Effector memory CD4-positive, alpha-beta T cell (primary cell): ENCODE data around the gene GLS.

ENCODE experiments used
- DNase-seq, 3 donors: peaks; one replicate each; pipeline ENCODE4 v3.0.0-alpha.2; 2020
- H3K27ac ChIP-seq: 2 replicates; pipeline ENCODE4 v1.7.0; 2013; ENCODE audit warnings: mild to moderate bottlenecking, low read length, moderate library complexity; ENCODE audit not compliant: insufficient read depth, poor library complexity, severe bottlenecking
- H3K27me3 ChIP-seq: replicated peaks from 2 replicates; pipeline ENCODE4 v1.7.0; 2013; ENCODE audit warnings: mild to moderate bottlenecking, low read length; ENCODE audit not compliant: insufficient read depth, control insufficient read depth, poor library complexity, severe bottlenecking
- H3K36me3 ChIP-seq: 2 replicates; pipeline ENCODE4 v1.7.0; 2013; ENCODE audit warnings: mild to moderate bottlenecking, low read length, moderate library complexity; ENCODE audit not compliant: control insufficient read depth, insufficient read depth
- H3K4me1 ChIP-seq: 2 replicates; pipeline ENCODE4 v1.7.0; 2013; ENCODE audit warnings: low read length, mild to moderate bottlenecking; ENCODE audit not compliant: control insufficient read depth, insufficient read depth, poor library complexity, severe bottlenecking
- H3K4me3 ChIP-seq: 2 replicates; pipeline ENCODE4 v1.7.0; 2013; ENCODE audit warnings: low read length, low read depth, mild to moderate bottlenecking; ENCODE audit not compliant: insufficient read depth, poor library complexity, severe bottlenecking
- H3K9me3 ChIP-seq: 2 replicates; pipeline ENCODE4 v1.7.0; 2013; ENCODE audit warnings: mild to moderate bottlenecking, low read length, moderate library complexity; ENCODE audit not compliant: control insufficient read depth

The GLS gene

DNA sequence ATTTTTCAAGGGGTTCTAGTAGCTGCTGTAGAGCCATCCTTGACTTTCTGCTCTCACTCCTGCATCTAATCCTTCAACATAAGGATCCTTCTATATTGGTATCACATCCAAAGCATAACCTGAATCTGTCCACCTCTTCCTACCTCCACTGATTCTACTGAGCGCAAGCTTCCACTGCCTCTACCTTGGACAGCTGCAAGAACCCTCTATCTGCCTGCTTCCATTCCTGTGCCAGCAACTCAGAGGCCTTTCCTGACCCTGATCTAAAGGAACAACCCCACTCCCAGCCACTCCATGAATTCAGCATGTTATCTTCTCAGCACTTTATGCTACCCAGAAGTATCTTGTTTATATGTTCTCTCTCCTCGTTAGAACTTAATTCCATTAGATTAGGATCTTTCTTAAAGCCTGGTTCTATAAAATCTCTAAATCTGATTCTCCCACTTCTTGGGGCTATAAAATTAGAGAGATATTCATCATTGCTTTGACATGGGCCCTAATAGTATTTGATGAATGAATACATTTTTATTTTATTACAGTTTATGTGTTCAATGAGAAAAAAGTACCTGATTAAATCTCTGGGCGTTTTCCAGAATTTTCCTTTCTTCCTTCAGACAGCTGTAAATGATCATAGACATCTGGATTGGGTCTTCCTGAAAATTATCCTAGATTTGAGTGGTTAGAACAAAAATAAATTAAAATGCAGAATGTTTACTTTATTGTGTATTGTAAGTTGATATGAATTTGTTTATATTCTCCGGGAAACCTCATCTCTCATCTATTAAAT is 126.6 kb downstream of the GLS start:
- Histone ChIP-seq H3K9me3 (no peaks in the 10 kb centered on the region), H3K27ac (no peak overlapping the region), H3K4me1 (peaks cover 24% of the 10 kb centered on the region), H3K27me3 (no peaks in the 10 kb centered on the region), H3K36me3 (peaks cover 75% of the 10 kb centered on the region), H3K4me3 (no peak overlapping the region)
- no peak for DNase-seq

GRCh38 chr2:191008286-191008685 is 127.7 kb downstream of the GLS start:
- no peaks in the 10 kb centered on the region for H3K9me3 ChIP-seq
- H3K27me3 ChIP-seq = no peaks in the 10 kb centered on the region
- H3K27ac ChIP-seq = no peak overlapping the region
- no peak overlapping the region for H3K4me3 ChIP-seq
- H3K36me3 ChIP-seq = peaks cover 64% of the 10 kb centered on the region
- no peak for DNase-seq
- peaks cover 31% of the 10 kb centered on the region for H3K4me1 ChIP-seq

GRCh38 chr2:191009541-191010374 is 129.1 kb downstream of the GLS start:
- H3K27me3 ChIP-seq = no peaks in the 10 kb centered on the region
- peaks cover 36% of the 10 kb centered on the region for H3K4me1 ChIP-seq
- peaks cover 49% of the 10 kb centered on the region for H3K36me3 ChIP-seq
- DNase-seq = no peak
- H3K9me3 ChIP-seq = no peaks in the 10 kb centered on the region
- H3K27ac ChIP-seq = no peak overlapping the region
- no peak overlapping the region for H3K4me3 ChIP-seq

GRCh38 chr2:191010887-191011885 is 130.6 kb downstream of the GLS start:
- Histone ChIP-seq H3K27me3 (no peaks in the 10 kb centered on the region), H3K36me3 (peaks cover 35% of the 10 kb centered on the region), H3K9me3 (no peaks in the 10 kb centered on the region), H3K27ac (peak overlapping the region; percentile 7), H3K4me1 (peaks cover 39% of the 10 kb centered on the region), H3K4me3 (peak overlapping the region; percentile 100)
- no peak for DNase-seq

DNA sequence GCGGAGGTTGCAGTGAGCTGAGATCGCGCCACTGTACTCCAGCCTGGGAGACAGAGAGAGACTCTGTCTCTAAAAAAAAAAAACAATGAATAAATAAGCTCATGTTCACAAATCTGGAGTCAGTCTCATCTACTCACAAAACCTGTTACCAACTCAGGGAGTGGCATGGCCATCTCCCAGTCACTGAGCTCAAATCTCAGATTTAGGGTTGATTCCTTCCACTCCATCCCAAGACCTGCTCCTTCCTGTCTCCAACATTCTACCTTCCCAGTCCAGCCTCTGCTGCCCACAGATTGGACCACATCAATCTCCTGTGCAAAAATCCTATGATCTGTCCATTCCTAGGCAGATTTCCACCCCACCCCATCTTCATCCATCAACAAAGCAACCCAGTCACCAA is 131.7 kb downstream of the GLS start:
- DNase-seq = no peak
- H3K9me3 ChIP-seq = no peaks in the 10 kb centered on the region
- peaks cover 23% of the 10 kb centered on the region for H3K36me3 ChIP-seq
- peak overlapping the region; percentile 100 for H3K4me3 ChIP-seq
- peaks cover 39% of the 10 kb centered on the region for H3K4me1 ChIP-seq
- H3K27ac ChIP-seq = peak overlapping the region; percentile 91
- no peaks in the 10 kb centered on the region for H3K27me3 ChIP-seq

GRCh38 chr2:191012845-191013681 is 132.4 kb downstream of the GLS start:
- DNase-seq = no peak
- H3K4me1 ChIP-seq = peaks cover 39% of the 10 kb centered on the region

GRCh38 chr2:191013682-191013931 is 133.0 kb downstream of the GLS start:
- DNase-seq = no peak
- Histone ChIP-seq H3K27me3 (no peaks in the 10 kb centered on the region), H3K4me1 (peaks cover 35% of the 10 kb centered on the region), H3K4me3 (peak overlapping the region; percentile 100), H3K36me3 (peaks cover 12% of the 10 kb centered on the region), H3K27ac (peak overlapping the region; percentile 91), H3K9me3 (no peaks in the 10 kb centered on the region)

More at GRCh38 chr2:191012845-191013681, 132.4 kb downstream of the GLS start:
- H3K9me3 ChIP-seq = no peaks in the 10 kb centered on the region
- peaks cover 18% of the 10 kb centered on the region for H3K36me3 ChIP-seq
- peak overlapping the region; percentile 100 for H3K4me3 ChIP-seq
- H3K27me3 ChIP-seq = no peaks in the 10 kb centered on the region
- H3K27ac ChIP-seq = peak overlapping the region; percentile 91

DNA sequence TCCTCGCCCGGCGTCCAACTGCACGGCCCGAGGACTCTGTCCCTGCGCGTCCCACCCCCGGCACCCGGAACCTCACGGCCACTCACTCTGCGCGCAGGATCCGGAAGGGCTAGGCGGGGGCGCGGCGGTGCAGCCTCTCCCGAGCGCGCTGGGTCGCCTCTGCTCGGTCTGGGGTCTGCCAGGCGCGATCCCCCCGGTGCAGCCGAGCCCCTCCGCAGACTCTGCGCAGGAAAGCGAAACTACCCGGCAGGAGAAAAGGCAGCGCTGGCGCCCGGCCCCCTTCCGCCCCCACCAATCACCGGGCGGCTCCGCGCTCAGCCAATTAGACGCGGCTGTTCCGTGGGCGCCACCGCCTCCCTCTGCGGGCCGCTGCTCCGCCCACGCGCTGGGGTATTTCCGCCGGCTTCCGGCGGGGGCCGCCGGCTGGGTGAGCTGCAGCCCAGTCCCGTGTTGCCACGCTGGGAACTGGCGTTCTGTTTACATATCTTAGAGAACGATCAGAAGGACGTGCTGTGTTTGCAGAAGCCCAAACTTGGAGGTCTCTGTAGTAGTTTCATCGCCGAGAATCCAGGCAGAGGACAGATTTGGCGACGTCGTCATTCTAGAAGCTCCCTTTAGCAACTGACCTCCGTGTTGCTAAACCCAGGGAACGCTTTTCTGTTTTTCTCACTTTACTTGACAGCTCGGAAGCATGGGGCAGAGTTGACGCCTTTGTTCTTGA is 133.5 kb downstream of the GLS start, which contains the start of gene STAT1:
Gene STAT1, minus strand, starts transcription at position 240 of the 721 bp plus-strand sequence. CDS start 4,168 bp downstream, outside the sequence.
- Histone ChIP-seq H3K4me3 (peak within 1 kb of the TSS; percentile 100), H3K9me3 (no peaks in the 10 kb centered on the region), H3K27me3 (no peaks in the 10 kb centered on the region), H3K4me1 (peaks cover 40% of the 10 kb centered on the region), H3K27ac (peak within 1 kb of the TSS; percentile 91), H3K36me3 (peaks cover 9% of the 10 kb centered on the region)
- DNase-seq = peak; percentile 92 to 93 (median 92)
